ENCODE measurements around the gene FOXA1.

FOXA1 gene

GRCh38 chr14:37589715-37590427, 5.2 kb downstream of the FOXA1 start:
- DNase-seq (ENCODE audit: low spot score) = no peak

- DNase-seq (ENCODE audit: low spot score) = no peak
These were observed 5.9 kb downstream of the FOXA1 start for GRCh38 chr14:37588956-37589714.

- no peak for DNase-seq (ENCODE audit: low spot score)
These were observed 6.4 kb downstream of the FOXA1 start for GRCh38 chr14:37588667-37588955.

- DNase-seq (ENCODE audit: low spot score) = no peak
These were observed 7.0 kb downstream of the FOXA1 start for GRCh38 chr14:37587881-37588666.

- DNase-seq (ENCODE audit: low spot score) = no peak
These were observed 7.8 kb downstream of the FOXA1 start for GRCh38 chr14:37587131-37587803.

- DNase-seq (ENCODE audit: low spot score) = no peak
These were observed 8.3 kb downstream of the FOXA1 start for GRCh38 chr14:37586797-37587130.

GRCh38 chr14:37585971-37586796, 8.9 kb downstream of the FOXA1 start:
- DNase-seq (ENCODE audit: low spot score) = no peak

- no peak for DNase-seq (ENCODE audit: low spot score)
These were observed 9.9 kb downstream of the FOXA1 start for GRCh38 chr14:37585101-37585511.

- no peak for DNase-seq (ENCODE audit: low spot score)
These were observed 10.6 kb downstream of the FOXA1 start for GRCh38 chr14:37584211-37585100.

- no peak for DNase-seq (ENCODE audit: low spot score)
These were observed 11.5 kb downstream of the FOXA1 start for GRCh38 chr14:37583358-37584210.

- no peak for DNase-seq (ENCODE audit: low spot score)
These were observed 14.9 kb downstream of the FOXA1 start for GRCh38 chr14:37580146-37580545.

- no peak for DNase-seq (ENCODE audit: low spot score)
These were observed 15.8 kb downstream of the FOXA1 start for GRCh38 chr14:37579274-37579673.

GRCh38 chr14:37573356-37573755, 21.7 kb downstream of the FOXA1 start:
- no peak for DNase-seq (ENCODE audit: low spot score)

- no peak for DNase-seq (ENCODE audit: low spot score)
These were observed 23.7 kb downstream of the FOXA1 start for GRCh38 chr14:37571391-37571790.

GRCh38 chr14:37569729-37570128, 25.3 kb downstream of the FOXA1 start:
- no peak for DNase-seq (ENCODE audit: low spot score)

- no peak for DNase-seq (ENCODE audit: low spot score)
These were observed 28.2 kb downstream of the FOXA1 start for GRCh38 chr14:37566811-37567371.

- no peak for DNase-seq (ENCODE audit: low spot score)
These were observed 29.5 kb downstream of the FOXA1 start for GRCh38 chr14:37565550-37565949.

GRCh38 chr14:37563189-37563588, 31.9 kb downstream of the FOXA1 start:
- no peak for DNase-seq (ENCODE audit: low spot score)

- DNase-seq (ENCODE audit: low spot score) = no peak
These were observed 35.7 kb downstream of the FOXA1 start for GRCh38 chr14:37559386-37559785.

Measured in Ammon's horn (tissue), 1 donor.